ENCODE data around the gene PDZRN3.

The PDZRN3 gene

DNA sequence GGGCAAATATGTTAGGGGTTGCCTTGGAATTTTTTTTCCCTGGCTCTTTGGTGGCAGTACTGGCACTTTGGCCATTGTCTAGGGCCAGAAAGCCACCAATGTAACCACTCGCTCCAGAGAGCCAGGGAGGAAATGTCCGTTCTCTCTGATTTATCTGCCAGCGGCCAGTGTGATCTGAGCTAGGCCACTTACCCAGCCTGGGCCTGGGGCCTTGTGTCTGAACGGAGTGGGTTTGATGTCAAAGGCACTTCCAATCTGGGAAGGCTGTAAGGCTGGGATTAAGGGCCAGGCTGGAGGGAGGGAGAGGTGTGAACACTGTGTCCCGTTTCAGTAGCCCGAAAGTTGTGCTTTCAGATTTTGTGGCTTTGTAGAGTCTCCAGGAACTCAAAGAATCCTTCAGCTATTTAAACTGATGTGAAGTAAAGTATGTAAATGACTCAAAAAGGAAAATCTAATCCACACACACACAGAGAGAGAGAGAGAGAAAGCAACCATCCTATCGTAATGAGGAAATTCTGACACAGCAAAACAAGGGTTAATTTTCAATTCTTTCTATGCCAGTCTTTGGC lies 271.0 kb downstream of the PDZRN3 start:
- in situ Hi-C loops (cut with MboI; ENCODE audit: low sequenced_read_pairs) = no loop called here

DNA sequence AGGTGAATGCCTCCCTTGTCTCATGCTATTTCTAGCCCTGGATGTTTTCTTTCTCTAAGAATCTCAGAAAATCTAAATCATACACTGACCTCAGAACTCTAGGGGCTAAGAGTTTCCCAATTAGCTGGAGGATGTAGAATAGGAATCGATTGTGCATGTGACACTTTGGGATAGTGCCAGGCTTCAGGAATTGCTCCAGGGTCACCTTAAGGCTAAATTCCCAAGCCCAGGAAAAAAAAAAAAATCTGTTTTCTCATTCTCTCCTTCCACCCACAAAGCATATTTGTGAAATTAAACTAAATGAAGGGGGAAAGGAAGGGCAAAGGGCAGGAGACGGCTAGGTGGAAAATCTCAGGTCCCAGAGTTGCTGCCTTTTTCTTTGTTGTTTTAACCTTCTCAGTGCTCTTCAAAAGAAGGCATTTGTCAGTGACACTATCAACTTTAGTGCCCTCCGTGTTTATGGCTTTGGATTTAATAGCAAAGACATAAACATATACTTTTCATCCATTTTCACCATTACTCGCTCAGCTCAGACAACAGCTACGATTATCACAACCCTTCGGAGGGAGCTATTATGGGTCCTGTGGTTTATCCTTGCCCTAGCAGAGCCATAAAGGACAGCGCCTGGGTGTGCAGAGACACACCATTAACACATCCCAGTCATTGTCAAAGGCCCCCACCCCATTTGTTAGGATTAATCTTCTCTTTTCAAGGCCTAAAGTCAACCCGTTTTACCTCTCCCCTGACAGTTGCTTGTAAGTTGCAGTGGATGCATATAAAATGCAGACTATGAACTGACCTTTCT lies 271.7 kb downstream of the PDZRN3 start:
- in situ Hi-C loops (cut with MboI; ENCODE audit: low sequenced_read_pairs) = no loop called here

DNA sequence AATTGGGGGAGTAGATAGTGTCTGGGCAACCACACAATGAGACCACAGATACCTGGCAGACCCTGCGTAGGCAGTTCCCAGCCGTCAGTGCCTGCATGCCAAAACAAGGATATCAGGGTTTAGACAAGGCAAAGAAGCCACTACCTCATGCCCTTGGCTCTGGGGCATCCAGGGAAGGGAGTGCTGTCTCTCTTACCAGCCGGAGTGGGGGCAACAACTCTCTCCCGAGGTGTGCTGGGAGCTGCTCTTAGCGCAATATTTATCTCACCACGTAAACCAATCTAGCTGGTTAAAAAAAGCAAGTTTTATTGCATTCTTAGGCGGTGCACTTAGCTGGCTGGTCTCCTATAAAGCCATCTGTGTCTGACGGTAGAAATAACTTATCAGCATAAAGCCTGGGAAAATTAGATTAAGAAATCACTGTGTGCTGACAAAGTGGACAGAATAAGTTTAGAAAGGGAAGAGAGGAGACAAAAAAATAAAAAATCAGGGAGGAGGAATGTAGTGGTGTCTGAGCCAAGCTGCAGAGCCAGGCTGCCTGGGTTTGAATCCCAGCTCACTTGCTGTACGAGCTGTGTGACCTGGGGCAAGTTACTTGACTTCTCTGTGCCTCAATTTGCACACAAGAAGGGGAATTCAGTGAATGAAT lies 273.2 kb downstream of the PDZRN3 start:
- in situ Hi-C loops (cut with MboI; ENCODE audit: low sequenced_read_pairs) = no loop called here

DNA sequence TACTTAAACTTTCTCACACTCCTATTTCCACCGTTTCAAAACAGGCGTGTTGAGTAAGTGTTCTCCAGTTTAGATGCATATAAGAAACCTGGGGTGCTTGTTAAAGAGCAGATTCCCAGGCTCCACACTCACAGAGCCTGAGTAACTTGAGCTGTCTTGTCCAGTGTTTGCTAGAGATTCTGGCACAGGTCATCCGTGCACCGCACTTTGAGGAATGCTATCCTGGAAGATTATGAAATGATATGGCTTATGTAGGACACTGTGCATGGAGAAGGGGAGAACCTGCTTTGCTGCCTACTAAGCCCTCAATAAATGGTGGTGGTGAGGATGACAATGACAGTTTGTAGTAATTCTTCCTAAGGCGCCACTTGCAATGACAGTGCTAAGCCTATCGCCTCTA lies 273.7 kb downstream of the PDZRN3 start:
- in situ Hi-C loops (cut with MboI; ENCODE audit: low sequenced_read_pairs) = no loop called here

DNA sequence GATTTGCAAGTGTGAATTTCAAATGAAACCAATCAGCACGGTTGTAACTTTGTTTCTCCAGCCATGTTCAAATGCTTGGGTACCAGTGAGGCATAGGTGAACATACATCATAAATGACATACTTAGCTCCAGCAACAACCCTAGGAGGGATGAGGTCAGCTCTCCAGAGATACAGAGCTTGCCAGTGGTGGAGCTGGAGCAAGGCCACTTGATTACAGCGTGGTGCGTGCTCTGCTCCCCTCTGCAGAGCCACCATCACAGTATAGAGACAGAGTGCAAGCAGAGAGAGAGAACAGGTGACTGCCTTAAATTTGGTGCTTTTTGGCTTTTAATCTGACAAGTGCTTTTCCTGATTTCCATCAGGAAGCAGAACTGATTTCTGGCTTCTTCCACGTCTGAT lies 275.1 kb downstream of the PDZRN3 start:
- in situ Hi-C loops (cut with MboI; ENCODE audit: low sequenced_read_pairs) = no loop called here

DNA sequence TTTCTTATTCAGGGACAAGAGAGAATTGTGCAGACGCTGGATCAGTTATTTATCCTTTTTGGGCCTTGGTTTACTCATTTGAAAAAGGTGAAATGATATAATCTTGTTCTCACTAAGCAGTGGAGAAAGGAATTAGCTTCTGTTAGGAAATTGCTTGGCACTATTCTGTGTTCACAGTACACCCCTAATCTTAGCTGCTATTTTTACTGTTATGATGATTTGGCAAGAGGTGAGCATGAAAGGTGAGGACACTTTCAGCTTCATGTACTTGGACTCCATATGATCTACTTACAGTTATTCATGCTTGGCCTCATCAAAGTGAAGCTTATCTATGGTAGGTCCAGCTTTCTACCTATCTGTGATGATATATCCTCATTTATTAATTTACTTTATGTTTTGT lies 282.7 kb downstream of the PDZRN3 start:
- in situ Hi-C loops (cut with MboI; ENCODE audit: low sequenced_read_pairs) = no loop called here

DNA sequence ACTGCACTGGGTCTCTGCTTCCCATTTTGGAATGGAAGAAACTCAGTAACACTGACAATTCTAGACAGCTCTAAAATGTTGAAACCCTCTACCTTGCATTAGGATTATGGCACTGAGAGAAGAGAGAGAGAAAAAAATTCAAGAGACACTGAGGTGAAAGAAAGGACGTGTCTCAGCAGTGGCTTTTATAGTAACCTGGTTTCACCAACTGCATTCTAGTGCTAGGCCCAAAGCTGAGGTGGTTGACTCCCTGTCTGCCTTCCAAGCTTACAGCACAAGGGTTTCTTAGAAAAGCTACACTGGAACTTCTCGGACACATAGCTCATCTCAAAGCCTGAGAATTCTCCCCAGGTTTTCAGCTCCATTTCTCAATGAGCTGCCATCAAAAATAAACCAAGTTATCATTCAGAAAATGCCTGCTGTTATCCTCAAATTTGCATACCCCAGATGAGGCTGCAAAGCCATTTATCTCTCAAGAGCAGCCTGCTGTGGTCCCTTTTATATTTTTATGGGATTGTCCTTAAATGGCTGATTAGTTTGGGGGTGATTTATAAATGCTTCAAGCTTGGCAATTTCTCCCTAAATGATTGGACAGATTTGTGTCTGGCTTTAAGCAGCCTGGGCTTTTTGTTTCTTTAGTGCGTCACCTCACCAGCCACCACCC lies 283.3 kb downstream of the PDZRN3 start:
- in situ Hi-C loops (cut with MboI; ENCODE audit: low sequenced_read_pairs) = no loop called here

DNA sequence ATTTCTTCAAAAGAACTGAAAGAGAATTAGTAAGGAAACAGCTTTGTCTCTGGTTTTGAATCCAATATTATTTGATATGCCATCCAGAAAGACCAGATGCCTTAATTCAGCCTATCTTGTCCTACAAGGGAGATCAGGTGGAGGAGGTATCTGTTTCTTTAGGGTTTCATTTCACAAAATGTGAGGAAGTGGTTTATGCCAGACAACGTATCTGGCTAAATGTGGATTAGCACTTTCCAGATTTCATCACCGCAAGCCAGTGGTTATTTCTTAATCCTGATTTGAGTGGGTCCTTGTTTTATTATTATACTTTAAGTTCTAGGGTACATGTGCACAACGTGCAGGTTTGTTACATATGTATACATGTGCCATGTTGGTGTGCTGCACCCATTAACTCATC lies 292.2 kb downstream of the PDZRN3 start:
- in situ Hi-C loops (cut with MboI; ENCODE audit: low sequenced_read_pairs) = no loop called here

Measured in HL-60/S4 (cell line).